ENCODE data around the gene ATP5F1B. TPM values are rescaled to one million over a fixed set of nuclear protein-coding genes. Genes with fewer than 3 reads are reported as not detected.

Gene ATP5F1B
- total and polyA plus RNA-seq, 7 donors: 414 to 1,730 (median 487) TPM

GRCh38 chr12:56593909-56594621 is 51.7 kb downstream of the ATP5F1B start:
- H3K36me3 ChIP-seq: peaks cover 15 to 56% (median 24%) of the 10 kb centered on the region in 4 donors
- H3K4me3 ChIP-seq: no peak overlapping the region
- no peaks in the 10 kb centered on the region for H3K27me3 ChIP-seq
- no peaks in the 10 kb centered on the region for H3K9me3 ChIP-seq
- intact Hi-C loops (cut with DNase I): no loop called here
- H3K27ac ChIP-seq: peak overlapping the region; percentile 63 to 73 (median 66)
- 43 to 48% methylated on average over 8 of the region's 8 CpGs for WGBS, 2 donors
- TF ChIP-seq, protein P1, sequence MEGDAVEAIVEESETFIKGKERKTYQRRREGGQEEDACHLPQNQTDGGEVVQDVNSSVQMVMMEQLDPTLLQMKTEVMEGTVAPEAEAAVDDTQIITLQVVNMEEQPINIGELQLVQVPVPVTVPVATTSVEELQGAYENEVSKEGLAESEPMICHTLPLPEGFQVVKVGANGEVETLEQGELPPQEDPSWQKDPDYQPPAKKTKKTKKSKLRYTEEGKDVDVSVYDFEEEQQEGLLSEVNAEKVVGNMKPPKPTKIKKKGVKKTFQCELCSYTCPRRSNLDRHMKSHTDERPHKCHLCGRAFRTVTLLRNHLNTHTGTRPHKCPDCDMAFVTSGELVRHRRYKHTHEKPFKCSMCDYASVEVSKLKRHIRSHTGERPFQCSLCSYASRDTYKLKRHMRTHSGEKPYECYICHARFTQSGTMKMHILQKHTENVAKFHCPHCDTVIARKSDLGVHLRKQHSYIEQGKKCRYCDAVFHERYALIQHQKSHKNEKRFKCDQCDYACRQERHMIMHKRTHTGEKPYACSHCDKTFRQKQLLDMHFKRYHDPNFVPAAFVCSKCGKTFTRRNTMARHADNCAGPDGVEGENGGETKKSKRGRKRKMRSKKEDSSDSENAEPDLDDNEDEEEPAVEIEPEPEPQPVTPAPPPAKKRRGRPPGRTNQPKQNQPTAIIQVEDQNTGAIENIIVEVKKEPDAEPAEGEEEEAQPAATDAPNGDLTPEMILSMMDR (IDR thresholded peaks at IDR 0.05): peak; percentile 44 to 83 (median 72)
- TF ChIP-seq POLR2AphosphoS5 (IDR thresholded peaks at IDR 0.05): peak in 1 of 4 donors; percentile 28
- no peak for TF ChIP-seq POLR2A (IDR thresholded peaks at IDR 0.05)
- no peak for TF ChIP-seq EP300 (IDR thresholded peaks at IDR 0.05)
- H3K4me1 ChIP-seq: peaks cover 0 to 18% (median 11%) of the 10 kb centered on the region in 4 donors
- DNase-seq: peak; percentile 75

DNA sequence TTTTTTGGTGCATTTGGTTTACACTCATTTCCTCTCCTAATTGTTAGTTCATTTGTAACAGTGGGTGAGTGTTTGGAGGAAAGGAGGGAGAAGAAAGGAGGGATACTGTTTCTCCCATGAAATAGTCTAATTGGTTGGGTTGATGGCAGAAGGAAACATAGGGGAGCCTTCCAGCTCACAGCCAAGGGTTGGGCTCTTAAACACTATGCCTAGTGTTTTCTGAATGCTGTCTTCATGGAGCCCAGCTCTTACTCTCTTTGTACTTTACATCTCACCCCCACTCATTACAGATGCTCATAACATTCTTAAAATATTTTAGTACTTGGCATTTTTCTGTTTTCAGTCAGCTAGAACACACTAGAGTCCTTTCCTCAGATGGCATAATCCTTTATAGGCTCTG is 53.8 kb downstream of the ATP5F1B start:
- no peak for TF ChIP-seq POLR2A (IDR thresholded peaks at IDR 0.05)
- no peak for TF ChIP-seq EP300 (IDR thresholded peaks at IDR 0.05)
- TF ChIP-seq POLR2AphosphoS5 (IDR thresholded peaks at IDR 0.05): peak in 2 of 4 donors; percentile 14 to 33
- H3K27ac ChIP-seq: peak overlapping the region in 2 of 4 donors; percentile 64 to 68
- no peaks in the 10 kb centered on the region for H3K9me3 ChIP-seq
- intact Hi-C loops (cut with DNase I): no loop called here
- peaks cover 0 to 18% (median 11%) of the 10 kb centered on the region in 4 donors for H3K4me1 ChIP-seq
- H3K36me3 ChIP-seq: peaks cover 18 to 56% (median 27%) of the 10 kb centered on the region in 4 donors
- H3K27me3 ChIP-seq: no peaks in the 10 kb centered on the region
- H3K4me3 ChIP-seq: no peak overlapping the region
- no peak for DNase-seq

GRCh38 chr12:56591126-56591525 is 54.7 kb downstream of the ATP5F1B start:
- Histone ChIP-seq H3K27ac (peak overlapping the region; percentile 16 to 64 (median 36)), H3K36me3 (peaks cover 18 to 54% (median 31%) of the 10 kb centered on the region in 4 donors), H3K4me3 (no peak overlapping the region), H3K9me3 (no peaks in the 10 kb centered on the region), H3K4me1 (peaks cover 0 to 18% (median 11%) of the 10 kb centered on the region in 4 donors), H3K27me3 (no peaks in the 10 kb centered on the region)
- DNase-seq: no peak
- intact Hi-C loops (cut with DNase I): no loop called here
- TF ChIP-seq, protein P1 (IDR thresholded peaks at IDR 0.05): no peak
- TF ChIP-seq POLR2A (IDR thresholded peaks at IDR 0.05) (no peak), POLR2AphosphoS5 (IDR thresholded peaks at IDR 0.05) (no peak), EP300 (IDR thresholded peaks at IDR 0.05) (no peak)
- 84 to 88% methylated on average over 5 of the region's 5 CpGs for WGBS, 2 donors

DNA sequence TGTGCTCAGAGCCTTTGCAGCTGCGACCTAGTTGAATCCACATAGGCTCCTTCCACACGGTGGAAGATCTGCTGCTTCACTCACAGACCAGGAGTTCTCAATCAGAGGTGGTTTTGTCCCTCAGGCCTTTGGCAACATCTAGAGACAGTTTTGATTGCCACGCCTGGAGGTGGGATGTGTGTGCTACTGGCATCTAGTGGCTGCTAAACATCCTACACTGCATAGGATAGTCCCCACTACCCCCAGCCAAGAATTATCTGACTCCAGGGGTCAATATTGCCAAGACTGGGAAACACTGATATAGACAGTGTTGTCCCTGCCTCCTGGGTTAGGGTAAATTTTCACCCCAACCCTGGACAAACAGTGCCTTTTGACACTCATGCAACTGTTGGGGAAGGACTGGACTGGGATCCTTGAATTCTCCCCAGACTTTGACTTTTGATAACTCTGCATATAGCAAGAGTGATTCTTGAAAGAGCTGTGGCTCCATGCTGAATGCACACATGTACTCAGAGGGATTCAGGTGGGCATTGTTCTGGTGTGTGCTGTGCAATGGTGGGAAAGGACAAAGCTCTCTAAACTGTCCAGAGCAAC is 55.5 kb downstream of the ATP5F1B start:
- TF ChIP-seq EP300 (IDR thresholded peaks at IDR 0.05) (no peak), POLR2A (IDR thresholded peaks at IDR 0.05) (no peak), POLR2AphosphoS5 (IDR thresholded peaks at IDR 0.05) (no peak)
- TF ChIP-seq, protein P1 (IDR thresholded peaks at IDR 0.05): no peak
- intact Hi-C loops (cut with DNase I): no loop called here
- 60 to 62% methylated on average over 3 of the region's 3 CpGs for WGBS, 2 donors

GRCh38 chr12:56589783-56590182 is 56.0 kb downstream of the ATP5F1B start:
- Histone ChIP-seq H3K27ac (peak overlapping the region in 1 of 4 donors; percentile 34), H3K27me3 (no peaks in the 10 kb centered on the region), H3K9me3 (no peaks in the 10 kb centered on the region), H3K4me1 (peaks cover 0 to 18% (median 11%) of the 10 kb centered on the region in 4 donors), H3K36me3 (peaks cover 18 to 47% (median 29%) of the 10 kb centered on the region in 4 donors), H3K4me3 (no peak overlapping the region)
- intact Hi-C loops (cut with DNase I): no loop called here
- 62 to 86% methylated on average over 1 of the region's 1 CpG for WGBS, 2 donors
- no peak for DNase-seq
- TF ChIP-seq, protein P1 (IDR thresholded peaks at IDR 0.05): no peak
- TF ChIP-seq POLR2AphosphoS5 (IDR thresholded peaks at IDR 0.05) (no peak), EP300 (IDR thresholded peaks at IDR 0.05) (no peak), POLR2A (IDR thresholded peaks at IDR 0.05) (no peak)

More for the DNA sequence above, 55.5 kb downstream of the ATP5F1B start:
- Histone ChIP-seq H3K36me3 (peaks cover 18 to 53% (median 29%) of the 10 kb centered on the region in 4 donors), H3K27ac (peak overlapping the region in 3 of 4 donors; percentile 34 to 64 (median 41)), H3K27me3 (no peaks in the 10 kb centered on the region), H3K4me1 (peaks cover 0 to 18% (median 11%) of the 10 kb centered on the region in 4 donors), H3K4me3 (no peak overlapping the region), H3K9me3 (no peaks in the 10 kb centered on the region)
- no peak for DNase-seq
